ENCODE data around the gene FAM120A. TPM values are rescaled to one million over a fixed set of nuclear protein-coding genes. Genes with fewer than 3 reads are reported as not detected.

FAM120A gene
- total and polyA plus RNA-seq, 2 of the 13 experiments (the other 11 are each of a cell fraction or from before 2014, with no cell fraction given), result 41.3 to 44.4 TPM

- BruUV-seq (replicated peaks), result no TSS peak
- Histone ChIP-seq H3K9me3 (ENCODE audit: low read length) (no peaks in the 10 kb centered on the region), H3K27me3 (ENCODE audit: control insufficient read depth in 1 of 2, insufficient read depth in 2 of 2, low read length in 2 of 2) (no peaks in the 10 kb centered on the region), H3K4me3 (replicated peaks in 1 of 3; ENCODE audit: insufficient read depth in 1 of 3, low read depth in 2 of 3, low read length in 3 of 3) (no peak overlapping the region), H3K4me2 (ENCODE audit: low read depth, low read length) (no peak overlapping the region), H3K4me1 (ENCODE audit: insufficient read depth, low read length) (peaks cover 10% of the 10 kb centered on the region), H3K27ac (ENCODE audit: extremely low read length, insufficient read depth, low read length) (no peak overlapping the region), H4K20me1 (ENCODE audit: insufficient read depth, low read length) (no peaks in the 10 kb centered on the region), H3K79me2 (ENCODE audit: insufficient read depth, low read length) (peaks cover 19% of the 10 kb centered on the region), H3K9ac (ENCODE audit: insufficient read depth, low read depth, low read length) (no peak overlapping the region), H3K36me3 (replicated peaks in 1 of 2; ENCODE audit: control insufficient read depth in 1 of 2, insufficient read depth in 2 of 2, low read length in 2 of 2) (no peaks in the 10 kb centered on the region), H2AFZ (ENCODE audit: low read length) (no peak overlapping the region)
- intact Hi-C loops (cut with micrococcal nuclease; ENCODE audit: unreplicated experiment), result no loop called here
- no peak for ATAC-seq
- TF ChIP-seq KLF15 (CRISPR knock-in tag; IDR thresholded peaks at IDR 0.05; ENCODE audit: borderline replicate concordance) (no peak), ZKSCAN8 (CRISPR knock-in tag; IDR thresholded peaks at IDR 0.05; ENCODE audit: borderline replicate concordance) (no peak), ZMAT3 (CRISPR knock-in tag; conservative IDR thresholded peaks at IDR 0.05) (no peak), TSC22D2 (CRISPR knock-in tag; IDR thresholded peaks at IDR 0.05; ENCODE audit: borderline replicate concordance) (no peak), SUZ12 (IDR thresholded peaks at IDR 0.05; ENCODE audit: low read depth, low read length) (no peak), TCF7L2 (IDR thresholded peaks at IDR 0.05; ENCODE audit: low read depth, low read length) (no peak), ZSCAN9 (CRISPR knock-in tag; IDR thresholded peaks at IDR 0.05; ENCODE audit: borderline replicate concordance) (no peak), ZSCAN21 (CRISPR knock-in tag; IDR thresholded peaks at IDR 0.05; ENCODE audit: borderline replicate concordance) (no peak), ZNF816 (CRISPR knock-in tag; IDR thresholded peaks at IDR 0.05; ENCODE audit: borderline replicate concordance) (no peak), ZNF468 (CRISPR knock-in tag; IDR thresholded peaks at IDR 0.05) (no peak), RBAK (CRISPR knock-in tag; IDR thresholded peaks at IDR 0.05) (no peak), ZNF512B (CRISPR knock-in tag; IDR thresholded peaks at IDR 0.05; ENCODE audit: borderline replicate concordance) (no peak), ZNF546 (CRISPR knock-in tag; conservative IDR thresholded peaks at IDR 0.05) (no peak), MZF1 (CRISPR knock-in tag; IDR thresholded peaks at IDR 0.05; ENCODE audit: borderline replicate concordance) (no peak)
- WGBS (ENCODE audit: low lambda C conversion rate), result no CpG with 5 or more reads among the region's 3 CpGs
- FAIRE-seq, result no peak
- no peak for DNase-seq (ENCODE audit: low spot score)
- ChIA-PET CTCF (ENCODE audit: low intra/inter-chr PET ratio, low total read pairs) (no interaction called here), POLR2A (interaction anchor here (0.7 kb wide), 1 partner anchor 480 kb away, joined by 3 read pairs; no protein-coding TSS in a partner anchor)
- in situ Hi-C loops (cut with HindIII; ENCODE audit: extremely low pct_ligation_motif_present, low pct_unique_long_range_greater_than_20kb), result no loop called here
Measured at GRCh38 chr9:93600504-93600903, 149.0 kb downstream of the FAM120A start.

All from HepG2 (cell line).